Cardiac muscle cell (in vitro differentiated cells and primary cell): ENCODE results near the gene SBSN. TPM values are rescaled to one million over a fixed set of nuclear protein-coding genes. Genes with fewer than 3 reads are reported as not detected.

Source experiments
- DNase-seq, 2 donors: peaks; one replicate each; pipeline versions ENCODE4 v3.0.0 to v3.0.0-alpha.2; 2010 to 2017; ENCODE audit warnings: low read depth in 1 of 2, low spot score in 1 of 2
- H3K27ac ChIP-seq: fragments of 200-600 bp; sonication (generic); 2 replicates; pipeline ENCODE4 v1.5.1; 2016
- H3K27me3 ChIP-seq: fragments of 200-600 bp; sonication (generic); 2 replicates; pipeline ENCODE4 v1.6.0; 2016; ENCODE audit warnings: control low read depth
- H3K36me3 ChIP-seq: fragments of 200-600 bp; sonication (generic); 2 replicates; pipeline ENCODE4 v1.5.1; 2016; ENCODE audit warnings: control low read depth
- H3K4me1 ChIP-seq: fragments of 200-600 bp; sonication (generic); 2 replicates; pipeline ENCODE4 v1.8.1; 2017; ENCODE audit warnings: low read depth, mild to moderate bottlenecking, mixed run types
- H3K4me3 ChIP-seq: fragments of 200-600 bp; sonication (generic); 2 replicates; pipeline ENCODE4 v1.5.1; 2016; ENCODE audit warnings: mild to moderate bottlenecking
- H3K9me3 ChIP-seq: fragments of 200-600 bp; sonication (generic); 2 replicates; pipeline ENCODE4 v1.5.1; 2017; ENCODE audit warnings: low read depth, mild to moderate bottlenecking, control low read depth
- polyA plus RNA-seq: library from polyadenylated mRNA; unstranded; fragments of >200 nt; fragmentation: Nextera tagmentation; extraction: Ambion mirVana; gene quantifications from 2 replicates; pipeline ENCODE4 v1.2.1, GENCODE V29; 2016
- total RNA-seq: library from RNA; depleted of rRNA; stranded (reverse); fragments of >200 nt; gene quantifications from 2 replicates; pipeline ENCODE4 v1.2.3, GENCODE V29; 2016
- TF ChIP-seq, protein P1 (sequence below): IDR thresholded peaks from 2 replicates; pipeline ENCODE4 v1.5.1; 2012; ENCODE audit warnings: low read depth, mild to moderate bottlenecking, low read length

The SBSN gene
- total and polyA plus RNA-seq, 2 experiments from 2014 or later = 0.15 TPM; not detected in 1

- no peak for DNase-seq
- no peaks in the 10 kb centered on the region for H3K36me3 ChIP-seq
Observed at GRCh38 chr19:35556846-35557538, 28.9 kb upstream of the SBSN start.

DNA sequence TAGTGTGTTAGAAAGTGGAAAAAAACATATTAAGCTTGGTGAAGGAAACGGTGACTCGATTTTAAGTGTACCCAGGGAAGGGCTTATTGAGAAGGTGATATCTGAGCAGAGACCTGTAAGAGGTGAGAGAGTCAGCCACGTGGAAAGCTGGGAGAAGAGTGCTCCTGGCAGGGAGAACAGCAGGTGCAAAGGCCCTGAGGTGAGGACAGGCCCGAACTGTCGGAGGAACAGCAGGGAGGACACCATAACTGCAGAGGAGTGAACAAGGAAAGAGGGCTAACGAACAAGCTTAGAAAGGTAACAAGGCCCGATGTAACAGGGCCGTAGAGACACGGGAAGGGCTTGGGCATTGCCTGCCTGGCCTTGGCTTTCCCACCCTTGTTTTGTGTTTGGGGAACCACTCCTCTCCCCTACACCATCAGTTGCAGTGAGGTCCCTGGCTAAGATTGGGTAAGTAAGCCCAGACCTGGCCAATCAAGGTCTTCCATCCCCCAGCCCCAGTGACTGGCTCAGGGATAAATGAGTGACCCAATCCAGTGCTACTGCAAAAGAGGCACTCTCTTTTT, 28.0 kb upstream of the SBSN start:
- Histone ChIP-seq H3K27me3 (peaks cover 31% of the 10 kb centered on the region), H3K36me3 (no peaks in the 10 kb centered on the region), H3K4me3 (no peak overlapping the region), H3K9me3 (no peaks in the 10 kb centered on the region), H3K27ac (no peak overlapping the region), H3K4me1 (no peaks in the 10 kb centered on the region)
- TF ChIP-seq, protein P1, sequence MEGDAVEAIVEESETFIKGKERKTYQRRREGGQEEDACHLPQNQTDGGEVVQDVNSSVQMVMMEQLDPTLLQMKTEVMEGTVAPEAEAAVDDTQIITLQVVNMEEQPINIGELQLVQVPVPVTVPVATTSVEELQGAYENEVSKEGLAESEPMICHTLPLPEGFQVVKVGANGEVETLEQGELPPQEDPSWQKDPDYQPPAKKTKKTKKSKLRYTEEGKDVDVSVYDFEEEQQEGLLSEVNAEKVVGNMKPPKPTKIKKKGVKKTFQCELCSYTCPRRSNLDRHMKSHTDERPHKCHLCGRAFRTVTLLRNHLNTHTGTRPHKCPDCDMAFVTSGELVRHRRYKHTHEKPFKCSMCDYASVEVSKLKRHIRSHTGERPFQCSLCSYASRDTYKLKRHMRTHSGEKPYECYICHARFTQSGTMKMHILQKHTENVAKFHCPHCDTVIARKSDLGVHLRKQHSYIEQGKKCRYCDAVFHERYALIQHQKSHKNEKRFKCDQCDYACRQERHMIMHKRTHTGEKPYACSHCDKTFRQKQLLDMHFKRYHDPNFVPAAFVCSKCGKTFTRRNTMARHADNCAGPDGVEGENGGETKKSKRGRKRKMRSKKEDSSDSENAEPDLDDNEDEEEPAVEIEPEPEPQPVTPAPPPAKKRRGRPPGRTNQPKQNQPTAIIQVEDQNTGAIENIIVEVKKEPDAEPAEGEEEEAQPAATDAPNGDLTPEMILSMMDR = no peak
- no peak for DNase-seq

More at GRCh38 chr19:35556846-35557538, 28.9 kb upstream of the SBSN start:
- Histone ChIP-seq H3K27ac (no peak overlapping the region), H3K9me3 (no peaks in the 10 kb centered on the region), H3K4me1 (no peaks in the 10 kb centered on the region), H3K4me3 (peak overlapping the region; percentile 38), H3K27me3 (peaks cover 35% of the 10 kb centered on the region)
- TF ChIP-seq, protein P1 = no peak

DNA sequence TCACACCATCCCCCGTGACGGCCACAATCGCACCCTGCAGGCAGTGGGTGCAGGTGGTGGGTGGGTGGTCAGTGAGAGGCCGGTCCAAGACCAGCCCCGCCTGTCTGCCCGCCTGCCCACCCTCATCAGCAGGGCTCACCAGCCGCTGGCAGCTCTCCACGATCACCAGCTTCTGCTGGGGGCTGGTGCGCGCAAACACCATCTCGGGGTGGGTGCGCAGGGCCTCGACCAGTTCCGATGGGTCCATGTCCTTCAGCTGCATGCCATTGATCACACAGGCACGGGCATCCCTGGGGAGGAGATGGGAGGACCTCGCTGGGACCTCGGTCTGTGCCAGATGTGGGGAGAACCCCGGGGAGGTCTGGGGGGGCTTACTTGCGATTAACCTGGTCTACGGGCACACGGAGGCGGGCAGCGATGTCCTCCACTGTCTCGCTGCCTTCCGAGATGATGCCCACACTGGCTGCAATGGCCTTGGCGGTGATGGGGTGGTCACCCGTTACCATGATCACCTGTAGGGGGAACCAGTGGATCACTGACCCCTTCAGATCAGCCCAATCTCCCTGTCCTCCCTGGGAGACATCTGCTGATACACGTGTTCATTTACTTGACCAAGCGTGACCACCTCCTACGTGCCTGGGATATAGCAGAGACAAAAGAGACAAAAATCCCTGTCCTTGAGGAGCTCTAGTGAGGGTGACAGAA, 27.3 kb upstream of the SBSN start:
- Histone ChIP-seq H3K27ac (no peak overlapping the region), H3K9me3 (no peaks in the 10 kb centered on the region), H3K4me3 (no peak overlapping the region), H3K36me3 (no peaks in the 10 kb centered on the region), H3K27me3 (peaks cover 24% of the 10 kb centered on the region), H3K4me1 (no peaks in the 10 kb centered on the region)
- peak; percentile 23 to 44 for DNase-seq
- TF ChIP-seq, protein P1 = no peak

- Histone ChIP-seq H3K4me3 (no peak overlapping the region), H3K4me1 (no peaks in the 10 kb centered on the region), H3K27me3 (peaks cover 11% of the 10 kb centered on the region), H3K36me3 (no peaks in the 10 kb centered on the region), H3K9me3 (no peaks in the 10 kb centered on the region), H3K27ac (no peak overlapping the region)
- TF ChIP-seq, protein P1 = no peak
- no peak for DNase-seq
Observed at GRCh38 chr19:35554076-35554475, 26.0 kb upstream of the SBSN start.

GRCh38 chr19:35553385-35554000, 25.4 kb upstream of the SBSN start:
- no peak overlapping the region for H3K4me3 ChIP-seq
- TF ChIP-seq, protein P1 = no peak
- no peaks in the 10 kb centered on the region for H3K4me1 ChIP-seq
- no peaks in the 10 kb centered on the region for H3K36me3 ChIP-seq
- no peaks in the 10 kb centered on the region for H3K9me3 ChIP-seq
- H3K27me3 ChIP-seq = peaks cover 5% of the 10 kb centered on the region
- no peak overlapping the region for H3K27ac ChIP-seq
- no peak for DNase-seq
